ENCODE data around the gene SLAMF7. TPM values are rescaled to one million over a fixed set of nuclear protein-coding genes. Genes with fewer than 3 reads are reported as not detected.

The SLAMF7 gene
- total and polyA plus RNA-seq, 2 experiments from 2014 or later, result 0.11 TPM; not detected in 1

DNA sequence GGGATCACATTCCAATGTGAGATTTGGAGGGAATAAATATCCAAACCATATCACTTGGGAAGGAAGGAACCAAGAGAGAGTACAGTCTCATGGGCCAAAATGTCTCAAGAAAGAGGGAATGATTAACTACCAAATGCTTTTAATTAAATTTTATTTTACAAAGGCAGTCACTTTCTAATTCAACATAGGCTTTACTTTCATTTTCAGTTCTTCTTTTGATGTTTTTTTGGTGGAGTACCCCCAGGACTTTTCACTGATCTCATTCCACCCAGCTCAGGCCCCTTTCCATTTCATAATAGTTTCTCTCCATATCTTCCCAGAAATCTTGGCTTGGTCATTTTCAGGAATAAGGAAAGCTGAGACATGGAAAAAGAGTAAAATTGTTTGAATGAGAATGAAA lies 5.1 kb upstream of the SLAMF7 start:
- no peaks in the 10 kb centered on the region for H3K4me1 Mint-ChIP-seq

DNA sequence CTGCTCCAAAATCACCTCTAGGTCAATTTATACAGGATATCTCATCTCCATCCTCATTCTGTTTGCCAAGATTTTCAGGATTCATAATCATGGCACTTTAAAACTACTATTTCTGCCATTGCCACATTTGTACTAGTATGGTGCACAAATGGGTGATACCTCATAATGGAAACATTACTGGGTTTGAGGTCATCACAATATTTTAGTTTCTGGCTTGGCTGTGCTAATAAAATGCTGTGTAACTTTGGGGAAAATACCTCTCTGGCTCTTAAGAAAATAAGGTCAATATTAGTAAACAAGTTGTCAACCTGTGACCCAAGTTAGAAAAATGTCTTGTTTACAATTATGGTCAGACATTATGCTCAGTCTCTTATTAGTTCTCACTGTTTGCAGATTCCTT lies 4.7 kb upstream of the SLAMF7 start:
- H4K20me1 ChIP-seq (replicated peaks; ENCODE audit: insufficient read depth), result no peaks in the 10 kb centered on the region
- Mint-ChIP-seq H3K27me3 (ENCODE audit: insufficient read depth, low read depth, poor library complexity) (no peaks in the 10 kb centered on the region), H3K4me3 (no peak overlapping the region), H3K4me1 (no peaks in the 10 kb centered on the region), H3K27ac (no peak overlapping the region), H3K9me3 (peaks cover 20% of the 10 kb centered on the region), H3K36me3 (ENCODE audit: low read depth) (peaks cover 8% of the 10 kb centered on the region; the same call in 2 of the 3 replicates)
- no peak overlapping the region for H3K4me3 ChIP-seq
- no peaks in the 10 kb centered on the region for H3K4me1 ChIP-seq (ENCODE audit: insufficient read depth)
- H3K79me2 ChIP-seq (replicated peaks; ENCODE audit: insufficient read depth), result no peaks in the 10 kb centered on the region
- H2AFZ ChIP-seq, result no peak overlapping the region
- ATAC-seq (no peak), DNase-seq (ENCODE audit: low spot score) (no peak)
- no peaks in the 10 kb centered on the region for H3F3A ChIP-seq (replicated peaks; ENCODE audit: low read depth)
- H3K9me2 ChIP-seq (ENCODE audit: insufficient read depth), result peaks cover 3% of the 10 kb centered on the region; the same call in 1 of the 2 replicates
- no peak overlapping the region for H3K27ac ChIP-seq (ENCODE audit: low read depth)
- H3K4me2 ChIP-seq, result no peak overlapping the region
- no peaks in the 10 kb centered on the region for H3K27me3 ChIP-seq (ENCODE audit: insufficient read depth)
- no peaks in the 10 kb centered on the region for H3K36me3 ChIP-seq (ENCODE audit: insufficient read depth)
- no peak for TF ChIP-seq NANOG (IDR thresholded peaks at IDR 0.05; ENCODE audit: borderline replicate concordance)
- no peak for TF ChIP-seq STAT1 (IDR thresholded peaks at IDR 0.05; ENCODE audit: unreplicated experiment)
- TF ChIP-seq ZNF331 (CRISPR knock-in tag; IDR thresholded peaks at IDR 0.05; ENCODE audit: low read depth), result no peak
- TF ChIP-seq, protein P1, sequence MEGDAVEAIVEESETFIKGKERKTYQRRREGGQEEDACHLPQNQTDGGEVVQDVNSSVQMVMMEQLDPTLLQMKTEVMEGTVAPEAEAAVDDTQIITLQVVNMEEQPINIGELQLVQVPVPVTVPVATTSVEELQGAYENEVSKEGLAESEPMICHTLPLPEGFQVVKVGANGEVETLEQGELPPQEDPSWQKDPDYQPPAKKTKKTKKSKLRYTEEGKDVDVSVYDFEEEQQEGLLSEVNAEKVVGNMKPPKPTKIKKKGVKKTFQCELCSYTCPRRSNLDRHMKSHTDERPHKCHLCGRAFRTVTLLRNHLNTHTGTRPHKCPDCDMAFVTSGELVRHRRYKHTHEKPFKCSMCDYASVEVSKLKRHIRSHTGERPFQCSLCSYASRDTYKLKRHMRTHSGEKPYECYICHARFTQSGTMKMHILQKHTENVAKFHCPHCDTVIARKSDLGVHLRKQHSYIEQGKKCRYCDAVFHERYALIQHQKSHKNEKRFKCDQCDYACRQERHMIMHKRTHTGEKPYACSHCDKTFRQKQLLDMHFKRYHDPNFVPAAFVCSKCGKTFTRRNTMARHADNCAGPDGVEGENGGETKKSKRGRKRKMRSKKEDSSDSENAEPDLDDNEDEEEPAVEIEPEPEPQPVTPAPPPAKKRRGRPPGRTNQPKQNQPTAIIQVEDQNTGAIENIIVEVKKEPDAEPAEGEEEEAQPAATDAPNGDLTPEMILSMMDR (conservative IDR thresholded peaks at IDR 0.05; ENCODE audit: low read depth in 2 of 2), result no peak
- no peak for TF ChIP-seq JUNB (IDR thresholded peaks at IDR 0.05; ENCODE audit: unreplicated experiment)
- no peak for TF ChIP-seq ZNF114 (CRISPR knock-in tag; IDR thresholded peaks at IDR 0.05)
- TF ChIP-seq, protein P2, sequence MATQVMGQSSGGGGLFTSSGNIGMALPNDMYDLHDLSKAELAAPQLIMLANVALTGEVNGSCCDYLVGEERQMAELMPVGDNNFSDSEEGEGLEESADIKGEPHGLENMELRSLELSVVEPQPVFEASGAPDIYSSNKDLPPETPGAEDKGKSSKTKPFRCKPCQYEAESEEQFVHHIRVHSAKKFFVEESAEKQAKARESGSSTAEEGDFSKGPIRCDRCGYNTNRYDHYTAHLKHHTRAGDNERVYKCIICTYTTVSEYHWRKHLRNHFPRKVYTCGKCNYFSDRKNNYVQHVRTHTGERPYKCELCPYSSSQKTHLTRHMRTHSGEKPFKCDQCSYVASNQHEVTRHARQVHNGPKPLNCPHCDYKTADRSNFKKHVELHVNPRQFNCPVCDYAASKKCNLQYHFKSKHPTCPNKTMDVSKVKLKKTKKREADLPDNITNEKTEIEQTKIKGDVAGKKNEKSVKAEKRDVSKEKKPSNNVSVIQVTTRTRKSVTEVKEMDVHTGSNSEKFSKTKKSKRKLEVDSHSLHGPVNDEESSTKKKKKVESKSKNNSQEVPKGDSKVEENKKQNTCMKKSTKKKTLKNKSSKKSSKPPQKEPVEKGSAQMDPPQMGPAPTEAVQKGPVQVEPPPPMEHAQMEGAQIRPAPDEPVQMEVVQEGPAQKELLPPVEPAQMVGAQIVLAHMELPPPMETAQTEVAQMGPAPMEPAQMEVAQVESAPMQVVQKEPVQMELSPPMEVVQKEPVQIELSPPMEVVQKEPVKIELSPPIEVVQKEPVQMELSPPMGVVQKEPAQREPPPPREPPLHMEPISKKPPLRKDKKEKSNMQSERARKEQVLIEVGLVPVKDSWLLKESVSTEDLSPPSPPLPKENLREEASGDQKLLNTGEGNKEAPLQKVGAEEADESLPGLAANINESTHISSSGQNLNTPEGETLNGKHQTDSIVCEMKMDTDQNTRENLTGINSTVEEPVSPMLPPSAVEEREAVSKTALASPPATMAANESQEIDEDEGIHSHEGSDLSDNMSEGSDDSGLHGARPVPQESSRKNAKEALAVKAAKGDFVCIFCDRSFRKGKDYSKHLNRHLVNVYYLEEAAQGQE (IDR thresholded peaks at IDR 0.05; ENCODE audit: unreplicated experiment), result no peak
- TF ChIP-seq EZH2 (IDR thresholded peaks at IDR 0.05; ENCODE audit: low read depth, unreplicated experiment), result no peak
- TF ChIP-seq, protein P3, sequence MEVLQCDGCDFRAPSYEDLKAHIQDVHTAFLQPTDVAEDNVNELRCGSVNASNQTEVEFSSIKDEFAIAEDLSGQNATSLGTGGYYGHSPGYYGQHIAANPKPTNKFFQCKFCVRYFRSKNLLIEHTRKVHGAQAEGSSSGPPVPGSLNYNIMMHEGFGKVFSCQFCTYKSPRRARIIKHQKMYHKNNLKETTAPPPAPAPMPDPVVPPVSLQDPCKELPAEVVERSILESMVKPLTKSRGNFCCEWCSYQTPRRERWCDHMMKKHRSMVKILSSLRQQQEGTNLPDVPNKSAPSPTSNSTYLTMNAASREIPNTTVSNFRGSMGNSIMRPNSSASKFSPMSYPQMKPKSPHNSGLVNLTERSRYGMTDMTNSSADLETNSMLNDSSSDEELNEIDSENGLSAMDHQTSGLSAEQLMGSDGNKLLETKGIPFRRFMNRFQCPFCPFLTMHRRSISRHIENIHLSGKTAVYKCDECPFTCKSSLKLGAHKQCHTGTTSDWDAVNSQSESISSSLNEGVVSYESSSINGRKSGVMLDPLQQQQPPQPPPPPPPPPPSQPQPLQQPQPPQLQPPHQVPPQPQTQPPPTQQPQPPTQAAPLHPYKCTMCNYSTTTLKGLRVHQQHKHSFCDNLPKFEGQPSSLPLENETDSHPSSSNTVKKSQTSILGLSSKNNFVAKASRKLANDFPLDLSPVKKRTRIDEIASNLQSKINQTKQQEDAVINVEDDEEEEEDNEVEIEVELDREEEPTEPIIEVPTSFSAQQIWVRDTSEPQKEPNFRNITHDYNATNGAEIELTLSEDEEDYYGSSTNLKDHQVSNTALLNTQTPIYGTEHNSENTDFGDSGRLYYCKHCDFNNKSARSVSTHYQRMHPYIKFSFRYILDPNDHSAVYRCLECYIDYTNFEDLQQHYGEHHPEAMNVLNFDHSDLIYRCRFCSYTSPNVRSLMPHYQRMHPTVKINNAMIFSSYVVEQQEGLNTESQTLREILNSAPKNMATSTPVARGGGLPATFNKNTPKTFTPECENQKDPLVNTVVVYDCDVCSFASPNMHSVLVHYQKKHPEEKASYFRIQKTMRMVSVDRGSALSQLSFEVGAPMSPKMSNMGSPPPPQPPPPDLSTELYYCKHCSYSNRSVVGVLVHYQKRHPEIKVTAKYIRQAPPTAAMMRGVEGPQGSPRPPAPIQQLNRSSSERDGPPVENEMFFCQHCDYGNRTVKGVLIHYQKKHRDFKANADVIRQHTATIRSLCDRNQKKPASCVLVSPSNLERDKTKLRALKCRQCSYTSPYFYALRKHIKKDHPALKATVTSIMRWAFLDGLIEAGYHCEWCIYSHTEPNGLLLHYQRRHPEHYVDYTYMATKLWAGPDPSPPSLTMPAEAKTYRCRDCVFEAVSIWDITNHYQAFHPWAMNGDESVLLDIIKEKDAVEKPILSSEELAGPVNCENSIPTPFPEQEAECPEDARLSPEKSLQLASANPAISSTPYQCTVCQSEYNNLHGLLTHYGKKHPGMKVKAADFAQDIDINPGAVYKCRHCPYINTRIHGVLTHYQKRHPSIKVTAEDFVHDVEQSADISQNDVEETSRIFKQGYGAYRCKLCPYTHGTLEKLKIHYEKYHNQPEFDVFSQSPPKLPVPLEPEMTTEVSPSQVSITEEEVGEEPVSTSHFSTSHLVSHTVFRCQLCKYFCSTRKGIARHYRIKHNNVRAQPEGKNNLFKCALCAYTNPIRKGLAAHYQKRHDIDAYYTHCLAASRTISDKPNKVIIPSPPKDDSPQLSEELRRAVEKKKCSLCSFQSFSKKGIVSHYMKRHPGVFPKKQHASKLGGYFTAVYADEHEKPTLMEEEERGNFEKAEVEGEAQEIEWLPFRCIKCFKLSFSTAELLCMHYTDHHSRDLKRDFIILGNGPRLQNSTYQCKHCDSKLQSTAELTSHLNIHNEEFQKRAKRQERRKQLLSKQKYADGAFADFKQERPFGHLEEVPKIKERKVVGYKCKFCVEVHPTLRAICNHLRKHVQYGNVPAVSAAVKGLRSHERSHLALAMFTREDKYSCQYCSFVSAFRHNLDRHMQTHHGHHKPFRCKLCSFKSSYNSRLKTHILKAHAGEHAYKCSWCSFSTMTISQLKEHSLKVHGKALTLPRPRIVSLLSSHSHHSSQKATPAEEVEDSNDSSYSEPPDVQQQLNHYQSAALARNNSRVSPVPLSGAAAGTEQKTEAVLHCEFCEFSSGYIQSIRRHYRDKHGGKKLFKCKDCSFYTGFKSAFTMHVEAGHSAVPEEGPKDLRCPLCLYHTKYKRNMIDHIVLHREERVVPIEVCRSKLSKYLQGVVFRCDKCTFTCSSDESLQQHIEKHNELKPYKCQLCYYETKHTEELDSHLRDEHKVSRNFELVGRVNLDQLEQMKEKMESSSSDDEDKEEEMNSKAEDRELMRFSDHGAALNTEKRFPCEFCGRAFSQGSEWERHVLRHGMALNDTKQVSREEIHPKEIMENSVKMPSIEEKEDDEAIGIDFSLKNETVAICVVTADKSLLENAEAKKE (CRISPR knock-in tag; IDR thresholded peaks at IDR 0.05), result no peak

More for the DNA sequence above, 5.1 kb upstream of the SLAMF7 start:
- no peaks in the 10 kb centered on the region for H3F3A ChIP-seq (replicated peaks; ENCODE audit: low read depth)
- no peaks in the 10 kb centered on the region for H3K4me1 ChIP-seq (ENCODE audit: insufficient read depth)
- no peaks in the 10 kb centered on the region for H3K27me3 Mint-ChIP-seq (ENCODE audit: insufficient read depth, low read depth, poor library complexity)
- DNase-seq (ENCODE audit: low spot score) (no peak), ATAC-seq (no peak)
- H3K27ac ChIP-seq (ENCODE audit: low read depth), result no peak overlapping the region
- H3K27me3 ChIP-seq (ENCODE audit: insufficient read depth), result no peaks in the 10 kb centered on the region
- no peak overlapping the region for H3K4me3 Mint-ChIP-seq
- H3K27ac Mint-ChIP-seq, result no peak overlapping the region
- no peak overlapping the region for H2AFZ ChIP-seq
- H3K9me3 Mint-ChIP-seq, result peaks cover 20% of the 10 kb centered on the region
- no peak overlapping the region for H3K4me2 ChIP-seq
- no peak overlapping the region for H3K4me3 ChIP-seq
- peaks cover 8% of the 10 kb centered on the region; the same call in 2 of the 3 replicates for H3K36me3 Mint-ChIP-seq (ENCODE audit: low read depth)
- H3K9me2 ChIP-seq (ENCODE audit: insufficient read depth), result peaks cover 3% of the 10 kb centered on the region; the same call in 1 of the 2 replicates
- no peaks in the 10 kb centered on the region for H3K36me3 ChIP-seq (ENCODE audit: insufficient read depth)
- H4K20me1 ChIP-seq (replicated peaks; ENCODE audit: insufficient read depth), result no peaks in the 10 kb centered on the region
- TF ChIP-seq JUNB (IDR thresholded peaks at IDR 0.05; ENCODE audit: unreplicated experiment), result no peak
- no peak for TF ChIP-seq EZH2 (IDR thresholded peaks at IDR 0.05; ENCODE audit: low read depth, unreplicated experiment)
- TF ChIP-seq NANOG (IDR thresholded peaks at IDR 0.05; ENCODE audit: borderline replicate concordance), result no peak
- TF ChIP-seq POLR2AphosphoS5 (IDR thresholded peaks at IDR 0.05; ENCODE audit: low read depth), result no peak
- no peaks in the 10 kb centered on the region for H3K79me2 ChIP-seq (replicated peaks; ENCODE audit: insufficient read depth)
